Medulla oblongata (tissue), 1 donor: ENCODE measurements around the gene GPR146.

Source experiments
- DNase-seq: peaks from one replicate; pipeline ENCODE4 v3.0.0-alpha.2; 2015; ENCODE audit errors: extremely low spot score

The GPR146 gene

DNA sequence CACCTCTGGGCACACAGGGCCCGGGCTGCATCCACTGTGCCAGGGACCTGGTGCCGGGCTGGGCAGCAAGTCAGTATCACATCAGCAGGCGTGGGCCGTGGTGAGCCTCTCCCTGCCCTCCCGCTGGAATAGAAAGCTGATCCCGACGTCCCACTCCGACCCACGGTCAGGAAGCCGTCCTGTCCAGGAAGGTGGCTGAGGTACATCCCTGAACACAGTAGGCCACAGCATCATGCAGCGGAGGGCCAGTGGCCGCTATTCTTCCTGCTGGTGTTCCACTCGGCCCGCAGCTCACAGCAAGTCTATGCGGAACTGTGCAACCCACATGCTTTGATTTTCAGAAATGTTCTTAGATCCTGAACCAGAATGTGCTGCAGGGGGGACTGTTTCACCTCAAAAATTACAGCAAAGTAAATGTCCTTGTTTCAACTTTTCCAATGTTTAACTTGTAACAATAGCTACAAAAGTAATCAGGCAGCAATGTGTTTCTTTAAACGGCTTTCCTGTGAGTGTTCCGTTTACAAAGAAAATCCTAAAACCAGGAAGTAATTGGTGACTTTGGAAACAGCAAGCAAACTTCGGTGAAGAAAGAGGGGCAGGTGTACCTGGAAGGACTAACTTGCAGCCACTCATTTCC lies 676 bp upstream of the GPR146 start:
- DNase-seq: no peak

DNA sequence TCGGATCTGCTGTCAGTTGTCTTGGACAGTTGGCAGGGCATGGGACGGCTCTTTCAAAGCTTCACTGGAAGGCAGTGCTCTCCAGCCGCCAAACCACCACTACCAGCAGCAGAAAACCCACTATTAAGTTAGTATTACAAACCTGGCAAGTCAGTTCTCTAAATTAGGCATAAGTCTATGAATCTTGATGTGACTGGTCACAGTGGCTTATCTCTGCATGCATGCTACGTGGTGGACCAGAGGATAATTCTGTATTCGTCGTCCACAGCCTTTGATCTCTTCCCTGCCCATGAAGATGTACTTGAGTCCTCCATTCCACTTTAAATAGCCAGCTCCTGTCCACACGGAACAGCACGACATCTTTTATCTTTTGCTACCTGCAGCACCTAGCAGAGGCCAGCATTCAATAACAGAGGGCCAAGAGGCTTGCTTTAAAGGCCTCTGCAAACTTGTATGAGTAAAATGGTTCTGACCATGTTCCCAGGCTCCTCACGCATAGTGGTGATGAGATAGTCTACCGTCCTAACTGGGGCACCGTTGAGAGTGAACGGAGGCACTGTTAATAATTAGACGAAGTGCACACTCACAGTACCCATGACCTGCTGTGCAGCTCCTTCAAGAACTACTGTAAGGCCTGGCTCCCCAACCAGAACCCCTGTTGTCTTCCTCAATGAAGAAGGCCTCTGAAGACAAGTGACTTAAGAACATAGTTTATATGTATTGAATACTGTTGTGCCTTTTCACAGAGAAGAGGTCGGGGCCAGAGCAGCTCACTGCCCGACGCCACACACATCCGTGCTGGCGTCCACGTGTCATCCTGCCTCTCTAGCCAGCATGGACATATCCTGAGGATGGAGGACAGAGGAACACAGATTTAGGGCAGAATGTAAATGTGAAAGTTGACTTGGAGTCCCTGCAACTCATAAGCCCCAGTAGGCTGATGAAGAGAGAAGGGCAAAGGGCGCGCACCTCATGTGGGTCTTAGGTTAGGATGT lies 1.0 kb downstream of the GPR146 start:
- DNase-seq: no peak

DNA sequence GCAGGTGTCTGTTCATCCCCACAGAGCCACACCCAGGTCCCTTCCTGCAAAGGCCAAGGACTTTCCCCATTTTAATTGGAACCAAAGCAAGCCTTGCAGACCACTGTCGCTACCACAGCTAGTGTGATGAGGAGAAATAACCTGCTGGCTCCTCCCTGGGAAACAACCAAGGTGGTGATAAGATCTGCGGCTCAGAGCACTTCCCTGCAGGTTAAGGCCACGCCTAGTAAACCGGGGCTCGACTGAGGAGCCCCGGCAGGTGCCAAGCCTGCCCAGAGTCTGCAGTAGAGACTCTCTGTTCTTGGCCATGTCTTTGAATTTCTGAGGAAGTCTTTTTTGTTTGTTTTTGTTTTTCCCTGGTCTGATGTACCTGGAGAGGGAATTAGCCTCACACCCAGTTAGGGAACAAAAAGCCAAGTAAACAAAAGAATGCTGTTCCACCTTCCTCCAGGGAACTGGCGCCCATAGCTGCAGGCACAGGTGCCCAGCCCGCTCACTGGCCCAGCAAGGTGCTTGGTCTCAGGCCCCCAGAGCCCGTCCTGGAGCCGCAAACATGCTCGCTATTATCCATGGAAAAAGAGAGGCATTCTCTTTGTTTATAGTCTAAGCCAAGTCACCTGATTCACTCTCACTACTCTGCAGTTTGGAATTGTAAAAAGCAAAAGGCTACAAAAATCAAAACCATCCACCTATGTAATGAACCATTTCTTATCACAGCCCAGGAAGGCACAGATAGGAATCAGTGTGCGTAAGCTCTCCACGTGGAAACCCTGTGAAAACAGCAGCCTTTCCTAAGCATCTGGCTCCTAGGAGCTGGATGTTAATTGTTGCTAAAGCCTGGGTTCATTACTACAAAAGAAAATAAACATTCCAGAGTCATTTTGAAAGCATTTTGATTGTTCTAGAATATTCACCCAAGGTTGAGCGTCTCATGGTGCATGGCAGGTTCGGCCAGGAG lies 2.7 kb downstream of the GPR146 start:
- DNase-seq: no peak

DNA sequence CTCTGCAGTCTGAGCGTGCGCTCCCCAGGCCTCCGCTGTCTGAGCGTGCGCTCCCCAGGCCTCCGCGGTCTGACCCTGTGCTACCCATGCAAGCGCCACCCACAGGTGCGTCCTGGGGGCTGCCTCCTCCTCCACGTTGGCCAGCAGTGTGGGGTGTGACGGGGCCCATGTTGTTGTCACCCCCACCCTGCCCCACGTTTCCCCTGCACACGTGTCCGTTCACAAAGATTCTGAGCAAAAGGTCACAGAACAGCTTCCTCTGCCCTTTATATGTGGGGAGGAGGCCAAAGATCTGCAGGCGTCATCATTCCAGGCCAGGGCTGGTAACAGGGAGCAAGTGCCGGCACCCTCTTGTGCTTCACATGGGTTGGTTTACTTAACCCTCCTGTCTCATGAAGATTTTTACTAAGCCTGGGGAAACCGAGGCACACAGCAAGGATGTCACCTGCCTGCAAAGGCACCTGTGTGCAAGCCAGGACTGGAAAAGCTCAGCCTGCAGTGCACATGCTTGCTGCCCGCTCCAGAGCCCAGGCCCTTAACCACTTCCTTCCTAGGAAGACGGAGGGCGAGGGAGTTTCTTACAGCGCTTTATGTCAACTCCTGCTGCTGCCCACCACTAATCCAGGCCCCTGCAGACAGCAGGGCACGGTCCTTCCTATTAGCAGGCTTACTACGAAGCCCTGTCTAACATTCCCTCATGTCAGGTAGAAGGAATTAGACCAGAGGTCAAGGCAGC lies 4.8 kb downstream of the GPR146 start:
- no peak for DNase-seq

DNA sequence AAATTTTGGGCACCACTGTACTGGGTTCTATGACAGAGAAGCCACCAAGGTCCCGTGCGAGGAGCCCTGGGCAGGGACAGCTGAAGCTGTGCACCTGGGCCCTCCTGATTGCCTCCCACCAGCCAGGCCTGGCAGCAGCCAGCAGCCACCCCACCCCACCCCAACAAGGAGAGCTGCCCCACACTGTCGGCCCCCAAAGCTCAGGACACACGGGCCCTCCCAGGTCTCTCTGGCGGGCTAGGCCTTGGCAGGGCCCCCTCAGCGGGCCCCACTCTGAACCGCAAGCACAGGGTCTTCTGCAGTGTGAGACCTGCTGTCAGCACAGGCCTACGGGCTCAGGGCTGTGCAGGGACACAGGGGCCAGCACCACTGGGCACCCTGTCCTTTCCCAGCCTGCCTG lies 5.5 kb downstream of the GPR146 start:
- no peak for DNase-seq

DNA sequence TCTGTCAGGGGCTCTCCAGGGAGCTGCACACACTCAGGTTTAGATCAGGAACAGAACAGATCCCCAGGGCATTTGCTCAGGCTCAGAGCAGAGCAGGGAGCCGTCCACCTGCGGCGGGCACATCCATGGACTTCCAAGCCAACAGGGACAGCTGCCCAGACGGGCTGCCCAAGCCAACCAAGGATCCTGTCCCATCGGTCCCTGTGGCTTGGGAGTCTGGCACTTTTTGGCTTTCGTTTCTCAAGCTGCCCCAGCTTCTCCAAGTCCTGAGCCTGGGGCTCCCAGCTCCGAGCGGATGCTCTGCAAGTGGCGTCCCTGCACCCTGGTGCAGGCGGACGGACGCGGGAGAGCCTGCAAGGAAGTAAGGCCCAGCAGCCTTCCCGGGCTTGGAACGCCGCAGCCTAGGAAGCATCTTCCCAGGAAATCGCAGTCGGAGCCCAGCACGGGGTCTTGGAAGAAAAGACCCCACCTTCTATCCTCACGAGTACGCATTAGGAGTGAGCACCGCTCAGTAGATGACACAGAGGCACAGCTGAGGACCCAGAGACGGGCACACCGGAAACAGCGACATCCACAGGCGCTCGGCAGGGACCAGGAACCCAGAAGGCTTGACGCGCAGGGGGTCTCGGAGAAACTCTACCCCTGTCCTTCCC lies 6.0 kb downstream of the GPR146 start:
- DNase-seq: no peak

DNA sequence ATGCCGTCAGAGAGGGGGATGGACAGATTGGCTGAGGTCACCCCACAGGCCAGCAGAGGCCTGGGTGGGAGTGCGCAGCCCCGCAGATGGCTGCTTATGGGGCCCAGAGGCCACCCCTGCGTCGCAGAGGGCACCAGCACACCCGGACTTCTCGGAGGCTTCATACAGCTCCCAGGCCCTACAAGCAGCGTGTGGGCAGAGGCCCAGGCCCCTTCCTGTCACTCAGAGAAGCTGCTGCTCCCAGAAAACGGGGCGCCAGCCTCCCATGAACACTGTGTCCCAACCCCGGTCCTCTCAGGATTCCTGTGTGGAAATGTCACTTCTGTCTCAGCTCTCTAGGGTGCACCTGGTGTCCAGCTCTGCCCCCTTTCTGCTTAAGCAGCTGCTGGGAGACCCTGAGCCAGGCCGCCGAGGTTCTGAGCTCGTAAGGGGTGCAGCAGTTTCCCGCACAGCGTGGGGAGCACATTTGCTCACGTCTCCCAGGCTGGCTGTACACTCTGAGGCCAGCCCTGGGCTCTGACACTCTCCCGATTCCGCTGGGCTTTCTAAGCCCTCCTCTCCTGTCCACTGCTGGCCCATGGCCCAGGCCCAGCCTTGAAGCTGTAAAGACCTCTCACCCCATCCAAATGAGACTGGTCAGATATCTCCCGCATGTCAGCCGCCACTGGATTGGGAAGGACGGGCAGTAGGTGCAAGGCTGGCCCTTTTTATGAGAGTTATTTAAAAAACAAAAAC lies 6.8 kb downstream of the GPR146 start:
- no peak for DNase-seq

DNA sequence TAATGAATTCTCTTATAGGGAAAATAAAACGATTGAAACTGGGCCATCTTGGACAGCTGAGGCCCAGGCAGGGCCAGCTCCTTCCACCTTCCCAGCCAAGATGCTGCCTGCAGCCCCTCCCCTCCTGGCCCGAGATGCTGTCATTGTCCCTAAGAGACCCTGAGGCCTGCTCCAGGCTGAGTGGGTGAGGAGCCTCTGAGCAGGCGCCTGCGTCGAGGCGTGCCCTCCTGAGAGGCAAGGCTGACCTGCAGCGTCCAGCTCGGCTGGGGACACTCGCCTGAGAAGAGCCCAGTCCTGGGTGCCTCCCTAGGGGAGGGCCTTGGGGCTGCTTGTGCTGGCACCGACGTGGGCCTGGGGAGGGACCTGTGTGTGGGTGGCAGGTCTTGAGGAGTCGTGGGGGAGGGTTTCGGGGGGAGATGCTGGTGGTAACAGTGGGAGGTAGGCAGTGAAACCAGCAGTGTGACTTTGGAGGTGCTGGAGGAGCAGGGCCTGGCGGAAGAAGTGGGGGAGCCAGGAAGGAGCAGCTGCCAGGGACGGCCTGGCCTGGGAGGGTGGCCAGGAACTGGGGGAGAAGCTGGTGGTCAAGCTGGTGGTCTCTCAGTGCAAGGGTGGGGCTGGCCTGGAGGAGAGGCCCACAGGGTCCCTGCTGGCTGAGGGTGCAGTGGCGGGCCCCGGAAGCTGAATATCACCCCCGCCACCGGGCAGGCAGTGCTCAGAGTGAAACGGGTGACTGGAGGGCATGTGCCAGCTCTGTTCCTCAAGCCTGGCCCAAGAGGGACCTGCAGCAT lies 7.9 kb downstream of the GPR146 start:
- DNase-seq: peak; percentile 56

DNA sequence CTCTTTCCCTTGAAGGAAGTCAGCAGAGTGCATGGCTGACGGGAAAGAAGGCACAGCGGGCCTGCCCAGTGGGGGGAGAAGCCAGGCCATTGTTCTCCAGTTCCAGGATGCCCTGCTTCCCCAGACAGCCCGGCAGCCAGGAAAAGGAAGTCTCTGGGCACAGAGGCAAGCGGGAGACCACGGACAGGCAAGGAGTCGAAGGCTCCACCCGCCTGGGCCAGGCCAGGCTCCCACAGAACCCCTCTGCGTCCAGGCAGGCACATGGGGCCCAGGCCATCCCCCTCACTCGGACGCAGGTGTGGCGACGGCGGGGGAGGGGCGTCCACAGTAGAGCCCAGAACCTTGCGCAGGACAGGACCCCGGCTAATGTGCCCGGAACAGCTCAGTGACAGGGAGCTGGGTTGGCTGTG lies 8.7 kb downstream of the GPR146 start:
- DNase-seq: no peak

DNA sequence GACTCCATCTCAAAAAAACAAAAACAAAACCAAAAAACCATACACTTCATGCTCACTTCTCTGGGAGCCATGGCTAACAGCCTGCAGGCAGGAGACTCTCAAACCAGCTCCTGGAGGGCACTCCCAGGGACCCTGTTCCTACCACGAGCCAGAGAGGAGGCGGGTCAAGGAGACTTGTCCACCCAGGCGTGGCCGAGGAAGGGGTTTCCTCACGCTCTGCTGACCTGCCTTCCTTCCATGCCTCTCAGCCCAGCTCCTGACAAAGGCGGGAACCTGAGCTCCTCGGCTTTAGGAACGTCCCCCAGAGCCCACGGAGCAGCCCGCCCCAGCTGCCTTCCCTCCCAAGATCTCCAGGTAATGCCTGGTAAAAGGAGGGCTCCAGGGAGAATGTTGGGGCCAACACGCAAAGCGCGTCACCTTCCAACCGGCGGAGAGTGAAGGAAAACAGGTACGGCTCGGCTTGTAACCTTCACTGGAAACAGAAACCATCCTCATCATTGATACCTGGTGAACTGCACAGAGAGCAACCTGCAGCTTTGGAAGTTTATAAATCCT lies 9.5 kb downstream of the GPR146 start:
- DNase-seq: no peak

DNA sequence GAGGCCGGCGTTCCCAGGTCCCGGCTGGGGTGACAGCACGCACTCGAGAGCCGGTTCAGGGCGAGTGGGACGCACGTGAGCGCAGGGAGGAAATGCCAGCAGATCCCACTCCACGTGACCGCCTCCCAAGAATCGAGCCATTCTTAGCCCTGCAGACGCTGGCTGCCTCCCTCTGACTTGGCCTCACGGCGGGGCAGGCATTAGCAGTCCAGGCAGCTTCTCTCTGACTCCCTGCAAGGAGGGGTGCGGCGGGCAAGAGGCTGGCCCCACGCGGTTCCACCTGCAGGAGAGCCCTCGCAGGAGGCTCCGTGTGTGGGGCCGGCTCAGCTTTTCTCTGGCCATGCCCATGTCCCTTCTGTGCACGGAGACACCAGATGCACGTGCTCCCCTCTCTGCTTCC lies 10.1 kb downstream of the GPR146 start:
- DNase-seq: peak; percentile 76

DNA sequence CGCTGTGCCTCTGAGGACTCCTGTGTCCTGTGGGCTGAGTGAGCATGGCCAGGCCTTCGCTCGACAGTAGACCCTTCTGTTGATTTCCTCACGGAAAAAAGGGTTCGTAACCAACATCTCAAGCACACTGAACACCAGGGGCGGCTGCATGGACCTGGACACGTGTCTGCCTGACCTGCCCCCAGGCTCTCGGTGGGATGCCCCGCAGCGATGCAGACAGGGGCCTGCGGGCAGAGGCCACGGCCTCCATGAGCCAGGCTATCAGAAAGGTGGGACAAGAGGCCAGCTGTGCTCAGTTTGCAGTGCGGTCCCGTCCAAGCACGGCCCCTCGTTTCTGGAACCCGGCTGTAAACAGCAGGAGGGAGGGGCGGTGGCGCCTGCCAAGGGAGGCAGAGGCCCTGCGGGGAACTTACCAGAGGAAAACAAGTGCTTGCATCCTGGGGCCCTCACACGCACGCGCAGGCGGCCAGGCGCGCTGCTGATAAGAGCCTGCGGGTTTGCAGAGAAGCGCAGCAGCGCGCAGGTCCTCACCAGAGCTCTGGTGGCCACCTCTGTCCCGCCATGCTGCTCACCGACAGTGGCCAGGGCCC lies 10.6 kb downstream of the GPR146 start:
- DNase-seq: peak; percentile 75

DNA sequence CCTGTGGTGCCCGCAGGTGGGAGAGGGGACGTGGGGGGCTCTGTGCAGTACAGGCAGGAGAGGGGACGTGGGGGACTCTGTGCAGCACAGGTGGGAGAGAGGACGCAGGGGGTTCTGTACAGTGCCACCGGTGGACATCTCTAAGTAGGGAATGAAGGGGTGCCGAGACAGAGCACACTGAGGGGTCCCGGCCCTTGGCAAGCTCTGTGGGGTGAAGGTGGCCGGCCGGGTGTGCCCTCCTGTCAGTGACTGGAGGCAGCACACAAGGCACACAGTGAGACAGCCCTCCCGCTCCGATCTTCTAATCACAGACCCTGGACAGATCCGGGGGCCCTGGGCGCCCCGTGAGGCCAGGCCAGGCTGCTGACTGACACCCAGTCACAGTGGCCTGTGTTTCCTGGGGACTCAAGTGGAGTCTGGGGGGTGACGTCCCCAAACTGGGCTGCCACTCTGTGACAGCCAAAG lies 11.2 kb downstream of the GPR146 start:
- no peak for DNase-seq

DNA sequence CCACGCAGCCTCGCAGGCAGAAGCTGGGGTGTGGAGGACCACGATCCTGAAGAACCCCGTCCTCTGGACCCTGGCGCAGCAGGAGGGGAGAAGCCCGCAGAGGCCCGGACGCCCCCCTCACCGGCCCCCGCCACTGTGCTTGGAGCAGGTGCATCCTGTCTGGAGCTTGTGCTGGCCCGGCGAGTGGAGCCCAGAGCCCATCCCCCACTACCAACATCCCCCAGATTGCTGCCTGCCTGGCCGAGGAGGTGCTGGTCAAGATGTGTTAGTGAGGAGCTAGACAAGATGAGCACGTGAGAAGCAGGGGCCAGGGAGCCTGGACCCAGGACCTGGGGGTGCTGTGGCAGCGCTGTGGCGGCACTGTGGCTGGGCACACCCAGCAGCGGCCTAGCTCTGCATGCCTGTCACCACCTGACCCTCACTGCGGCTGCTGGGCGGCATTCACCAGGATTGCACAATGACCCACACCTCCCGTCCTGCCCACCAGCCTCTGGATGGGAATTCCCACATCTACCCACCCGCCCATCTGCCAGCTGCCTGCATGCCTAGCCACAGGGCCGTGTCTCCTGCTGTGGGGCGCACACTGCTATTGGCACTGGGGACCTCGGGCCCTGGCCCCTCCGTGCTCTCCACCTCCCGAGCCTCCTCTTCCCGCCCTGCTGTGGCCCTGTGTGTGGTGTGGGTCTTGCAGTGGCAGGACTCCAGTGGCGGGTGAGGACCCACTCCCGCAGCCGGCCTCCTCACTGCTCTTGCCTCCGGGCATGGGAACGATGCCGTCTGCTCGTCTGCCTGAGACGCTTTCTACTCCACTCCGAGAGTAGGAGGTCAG lies 11.8 kb downstream of the GPR146 start:
- DNase-seq: no peak

DNA sequence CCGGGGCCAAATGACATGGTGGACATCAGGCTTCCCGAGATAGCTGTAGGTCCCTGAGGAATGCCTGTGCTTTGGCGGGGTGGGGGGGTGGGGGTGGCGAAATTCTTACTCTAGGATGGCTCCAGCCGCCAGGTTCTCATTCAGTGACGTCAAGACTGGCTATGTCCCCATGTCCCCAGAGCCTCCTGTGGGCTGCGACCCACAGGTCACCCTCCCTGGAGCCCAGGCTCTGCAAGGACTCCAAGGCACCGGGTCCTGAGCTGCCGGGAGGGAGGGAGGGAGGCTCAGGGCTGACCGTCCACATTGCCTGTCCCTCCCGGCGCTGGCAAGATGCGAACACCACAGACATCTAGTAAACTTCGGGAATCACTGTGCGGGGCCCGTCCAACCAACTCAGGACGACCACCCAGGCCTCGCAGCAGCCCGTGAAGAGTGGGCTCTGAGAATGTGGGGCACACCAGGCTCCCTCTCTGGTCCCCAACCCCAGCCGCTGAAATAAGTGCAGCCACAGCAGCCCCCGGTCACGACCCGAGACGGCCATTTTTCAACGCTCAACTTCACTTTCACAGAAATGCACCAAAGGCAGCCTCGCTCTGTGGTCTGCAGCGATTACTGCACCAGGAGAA lies 12.6 kb downstream of the GPR146 start:
- DNase-seq: no peak

DNA sequence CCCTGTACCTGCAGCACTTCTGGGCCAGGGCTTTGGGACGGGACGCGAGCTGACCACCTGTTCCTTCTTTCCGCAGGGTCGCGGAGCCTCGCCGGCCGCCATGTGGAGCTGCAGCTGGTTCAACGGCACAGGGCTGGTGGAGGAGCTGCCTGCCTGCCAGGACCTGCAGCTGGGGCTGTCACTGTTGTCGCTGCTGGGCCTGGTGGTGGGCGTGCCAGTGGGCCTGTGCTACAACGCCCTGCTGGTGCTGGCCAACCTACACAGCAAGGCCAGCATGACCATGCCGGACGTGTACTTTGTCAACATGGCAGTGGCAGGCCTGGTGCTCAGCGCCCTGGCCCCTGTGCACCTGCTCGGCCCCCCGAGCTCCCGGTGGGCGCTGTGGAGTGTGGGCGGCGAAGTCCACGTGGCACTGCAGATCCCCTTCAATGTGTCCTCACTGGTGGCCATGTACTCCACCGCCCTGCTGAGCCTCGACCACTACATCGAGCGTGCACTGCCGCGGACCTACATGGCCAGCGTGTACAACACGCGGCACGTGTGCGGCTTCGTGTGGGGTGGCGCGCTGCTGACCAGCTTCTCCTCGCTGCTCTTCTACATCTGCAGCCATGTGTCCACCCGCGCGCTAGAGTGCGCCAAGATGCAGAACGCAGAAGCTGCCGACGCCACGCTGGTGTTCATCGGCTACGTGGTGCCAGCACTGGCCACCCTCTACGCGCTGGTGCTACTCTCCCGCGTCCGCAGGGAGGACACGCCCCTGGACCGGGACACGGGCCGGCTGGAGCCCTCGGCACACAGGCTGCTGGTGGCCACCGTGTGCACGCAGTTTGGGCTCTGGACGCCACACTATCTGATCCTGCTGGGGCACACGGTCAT lies 13.3 kb downstream of the GPR146 start:
- DNase-seq: no peak
